HG03060 (cell line): ENCODE results near the gene IGF1R.

Source experiments
- ATAC-seq: cut with Tn5 transposase; IDR thresholded peaks from one replicate; pipeline ENCODE4 v1.9.1; 2021; ENCODE audit warnings: low read depth, moderate number of reproducible peaks; ENCODE audit not compliant: unreplicated experiment

The IGF1R gene

GRCh38 chr15:98873441-98874218 is 225.3 kb downstream of the IGF1R start:
- peak; percentile 61 for ATAC-seq

- no peak for ATAC-seq
Observed at GRCh38 chr15:98874370-98874769, 226.0 kb downstream of the IGF1R start.

DNA sequence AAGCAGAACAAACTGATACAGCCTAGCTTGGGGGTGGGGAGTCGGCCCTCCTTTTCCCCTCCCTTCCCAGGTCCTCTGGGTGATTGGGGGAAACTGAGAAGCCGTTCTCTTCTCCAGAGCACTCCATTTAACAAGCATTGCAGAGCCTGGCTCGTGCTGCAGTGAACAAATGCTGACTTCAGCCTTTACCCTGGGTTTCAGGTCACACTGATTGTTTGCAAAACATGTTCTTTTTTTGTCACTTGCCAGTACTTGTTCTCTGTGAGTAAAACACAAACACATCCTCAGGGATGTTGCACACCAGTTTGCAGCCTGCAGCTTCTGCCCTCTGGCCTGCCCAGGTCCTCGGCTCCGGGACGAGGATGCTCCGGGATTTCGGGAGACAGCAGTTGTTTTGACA is 226.4 kb downstream of the IGF1R start:
- no peak for ATAC-seq

DNA sequence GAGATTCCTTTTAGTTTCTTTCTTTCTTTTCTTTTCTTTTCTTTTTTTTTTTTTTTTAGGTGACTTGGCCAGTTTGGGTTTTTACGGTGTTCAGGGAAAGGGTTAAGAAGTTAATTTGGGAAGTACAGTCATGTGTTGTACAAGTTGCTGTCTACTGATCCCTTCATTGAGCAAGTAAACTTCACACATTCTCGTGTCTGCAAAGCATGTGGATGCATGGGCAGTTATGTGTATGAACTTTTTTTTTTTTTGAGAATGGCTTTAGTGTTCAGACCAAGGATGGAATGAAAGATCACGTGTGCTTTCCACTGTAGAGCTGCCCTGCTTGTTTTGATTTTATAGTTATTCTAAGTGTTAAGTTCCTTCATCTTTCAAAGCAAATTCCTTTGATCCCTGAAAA is 227.0 kb downstream of the IGF1R start:
- no peak for ATAC-seq

- ATAC-seq, result no peak
Observed at GRCh38 chr15:98876451-98877369, 228.4 kb downstream of the IGF1R start.

DNA sequence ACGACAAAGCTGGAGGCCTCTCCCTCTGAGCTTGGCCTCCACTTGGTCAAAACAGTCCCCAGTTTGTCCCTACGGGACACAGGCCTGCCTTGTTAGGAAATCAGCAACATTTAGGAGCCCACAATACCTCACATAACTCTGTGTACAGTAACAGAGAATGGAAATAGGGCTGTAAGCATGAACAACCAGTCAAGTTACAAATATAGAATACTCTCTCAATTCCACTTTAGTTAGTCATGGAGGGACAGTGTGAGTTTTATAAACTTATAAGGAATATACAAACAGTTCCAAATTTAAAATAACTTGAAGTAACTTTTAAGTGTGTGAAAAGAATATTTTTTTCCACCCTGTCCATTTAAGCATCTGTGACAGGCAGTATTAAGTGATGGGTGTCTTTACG is 229.8 kb downstream of the IGF1R start:
- no peak for ATAC-seq

GRCh38 chr15:98878862-98879261 is 230.5 kb downstream of the IGF1R start:
- ATAC-seq, result no peak

DNA sequence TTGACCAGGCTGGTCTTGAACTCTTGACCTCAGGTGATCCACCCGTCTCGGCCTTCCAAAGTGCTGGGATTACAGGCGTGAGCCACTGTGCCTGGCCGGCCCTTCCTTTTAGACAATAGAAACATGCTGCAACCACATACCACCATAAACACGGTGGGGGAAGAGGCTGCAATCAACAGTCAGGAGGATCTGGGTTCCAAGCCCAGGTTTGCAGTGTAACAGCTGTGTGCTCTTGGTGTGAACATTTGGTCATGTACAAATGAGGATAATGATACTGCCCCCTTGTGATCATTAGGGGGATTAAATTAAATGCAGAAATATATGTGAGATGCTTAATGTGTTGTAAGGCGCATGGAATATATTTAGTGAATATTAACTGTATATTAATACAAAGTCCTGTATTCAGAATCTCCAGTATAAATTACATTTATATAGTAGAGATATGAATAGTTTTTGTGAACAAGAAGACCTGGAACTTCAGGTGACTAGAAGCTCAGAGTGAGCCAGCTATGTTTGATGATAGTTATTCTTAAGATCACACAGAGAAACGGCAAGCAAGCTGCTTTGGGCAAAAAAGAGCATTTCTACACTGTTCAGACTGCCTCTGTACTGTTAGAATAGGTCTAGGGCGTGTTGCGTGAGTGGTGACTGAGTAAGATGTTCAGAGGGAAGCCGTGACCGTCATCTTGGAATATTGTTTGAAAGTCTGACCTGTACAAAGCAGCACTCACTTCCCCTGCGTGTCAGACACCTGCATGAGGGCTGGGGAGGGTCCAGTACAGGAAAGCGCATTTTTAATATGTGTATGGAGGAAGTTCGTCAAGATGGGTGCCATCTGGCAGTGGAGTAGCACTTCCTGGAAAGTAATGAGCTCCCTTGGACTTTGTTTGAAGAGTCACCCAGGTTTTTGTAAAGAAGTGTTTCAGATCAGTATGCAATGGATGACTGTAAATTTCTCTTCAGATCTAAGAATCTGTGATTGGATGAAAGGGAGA is 233.5 kb downstream of the IGF1R start:
- no peak for ATAC-seq

GRCh38 chr15:98883478-98883877 is 235.1 kb downstream of the IGF1R start:
- no peak for ATAC-seq

DNA sequence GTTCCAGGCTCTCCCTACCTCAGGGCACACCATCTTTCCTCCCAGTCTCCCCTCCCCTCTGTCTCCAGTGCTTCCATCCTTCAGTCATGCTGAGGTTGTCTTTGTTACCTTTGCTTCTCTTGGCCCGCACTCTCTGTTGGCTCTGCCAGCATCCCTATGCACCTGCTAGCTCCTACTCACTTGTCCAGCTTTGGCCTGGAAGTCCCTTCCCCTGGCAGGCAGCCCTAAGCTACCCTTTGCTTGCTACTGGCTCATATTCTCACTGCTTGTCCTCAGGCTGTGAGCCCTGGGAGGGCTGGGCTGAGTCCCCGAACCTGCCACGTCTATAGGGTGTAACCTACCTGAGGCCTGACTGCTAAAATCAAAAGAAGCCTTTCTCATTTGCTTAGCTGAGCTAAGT is 236.6 kb downstream of the IGF1R start:
- no peak for ATAC-seq

DNA sequence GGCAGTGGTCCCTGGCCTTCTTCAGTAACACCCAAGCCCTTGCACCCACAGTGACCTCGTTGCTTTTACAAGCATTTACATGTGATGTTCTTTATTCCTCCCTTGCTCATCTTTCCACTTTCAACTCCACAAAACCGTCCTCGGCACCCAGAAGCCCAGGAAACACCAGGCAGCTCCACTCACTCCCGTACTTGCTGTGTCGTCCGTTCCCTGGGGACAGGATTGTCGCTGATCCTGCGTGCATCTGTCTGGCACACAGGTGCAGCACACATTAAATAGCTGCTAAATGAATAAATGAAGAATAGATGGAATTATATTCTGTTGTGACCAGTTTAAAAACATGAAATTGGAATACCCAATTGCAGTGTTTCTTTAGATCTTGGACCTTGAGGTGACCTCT is 239.6 kb downstream of the IGF1R start:
- no peak for ATAC-seq

- ATAC-seq, result no peak
Observed at GRCh38 chr15:98888820-98889479, 240.6 kb downstream of the IGF1R start.

GRCh38 chr15:98889930-98890695 is 241.8 kb downstream of the IGF1R start:
- ATAC-seq, result no peak

GRCh38 chr15:98891301-98891700 is 243.0 kb downstream of the IGF1R start:
- no peak for ATAC-seq

GRCh38 chr15:98893401-98893800 is 245.1 kb downstream of the IGF1R start:
- ATAC-seq, result no peak

- no peak for ATAC-seq
Observed at GRCh38 chr15:98894312-98894711, 246.0 kb downstream of the IGF1R start.

DNA sequence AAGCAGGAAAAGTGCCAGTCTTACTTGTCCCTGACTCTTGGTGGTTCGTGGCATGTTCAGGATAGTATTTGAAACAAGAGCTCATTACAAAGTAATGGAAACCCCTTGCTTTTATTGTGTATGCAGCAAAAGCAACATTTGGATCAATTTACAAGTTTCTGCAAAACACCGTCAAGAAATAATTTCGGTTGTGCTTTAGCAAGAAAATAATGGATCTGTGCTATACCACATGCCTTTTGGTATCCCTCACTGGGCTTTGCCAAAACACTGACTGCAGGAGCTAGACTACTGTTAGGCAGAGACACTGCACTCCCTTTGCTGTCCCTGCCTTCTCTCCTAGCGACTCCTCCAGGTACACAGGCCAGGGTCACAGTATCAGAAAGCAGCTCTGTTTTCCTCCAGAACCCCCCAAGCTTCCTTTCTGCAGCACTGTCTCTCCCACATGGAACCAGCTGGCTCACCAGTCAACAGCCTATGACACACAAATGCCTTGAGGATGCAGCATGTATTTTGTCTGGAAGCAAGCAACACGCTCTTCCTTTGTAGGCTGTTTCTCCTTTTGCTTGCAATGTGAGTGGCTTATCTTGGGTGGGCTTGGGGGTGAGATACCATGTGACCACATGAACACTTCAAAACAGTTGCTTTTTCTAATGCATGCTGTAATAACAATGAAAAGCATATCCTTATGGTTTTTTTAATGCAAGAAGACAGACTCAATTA is 247.8 kb downstream of the IGF1R start:
- ATAC-seq, result no peak
